ENCODE measurements around the gene VAT1L. TPM values are rescaled to one million over a fixed set of nuclear protein-coding genes. Genes with fewer than 3 reads are reported as not detected.

The VAT1L gene
- total RNA-seq, 3 donors from 2014 or later (not counting 1 experiment from before 2014, with no cell fraction given): not detected

DNA sequence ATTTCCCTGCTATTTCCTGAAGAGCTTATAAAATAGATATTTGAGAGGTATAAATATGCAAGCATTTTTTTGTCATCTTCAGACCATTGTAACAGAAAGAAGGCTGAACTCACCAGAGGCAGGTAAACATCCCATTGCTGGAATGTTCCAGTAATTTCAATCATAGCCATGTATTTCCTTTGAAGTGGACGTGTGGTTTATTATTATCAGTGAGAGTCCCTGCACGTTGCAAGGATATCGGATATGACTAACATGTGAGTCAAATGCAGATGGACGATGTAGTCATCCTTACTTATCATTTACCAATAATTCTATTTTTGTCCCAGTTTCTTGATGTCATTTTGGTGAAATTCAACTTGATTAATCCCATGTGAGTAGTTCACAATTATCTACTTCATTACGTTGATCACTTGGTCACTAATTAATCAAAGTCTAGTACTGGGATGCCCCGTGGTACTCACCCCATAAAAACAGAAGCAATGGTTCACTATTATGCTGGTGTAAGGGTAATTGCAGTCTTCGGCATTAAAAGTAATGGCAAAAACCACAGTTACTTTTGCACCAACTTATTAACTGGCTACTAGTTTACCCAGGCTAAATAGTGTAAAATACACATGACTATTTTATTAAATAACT lies 89.5 kb downstream of the VAT1L start:
- DNase-seq (no peak), ATAC-seq (no peak)
- intact Hi-C loops (cut with micrococcal nuclease): no loop called here
- H3K4me1 ChIP-seq (ENCODE audit: control insufficient read depth, insufficient read depth, low read length): no peaks in the 10 kb centered on the region
- Mint-ChIP-seq H3K9me3 (peaks cover 0 to 2% of the 10 kb centered on the region in 2 donors), H3K27me3 (ENCODE audit: low read depth in 2 of 2) (peaks cover 6 to 7% of the 10 kb centered on the region in 2 donors), H3K4me3 (no peak overlapping the region), H3K27ac (no peak overlapping the region), H3K36me3 (no peaks in the 10 kb centered on the region), H3K4me1 (no peaks in the 10 kb centered on the region)
- WGBS (ENCODE audit: insufficient coverage): 97% methylated on average over 6 of the region's 7 CpGs
- no peaks in the 10 kb centered on the region for H3K36me3 ChIP-seq (ENCODE audit: control insufficient read depth, insufficient read depth, low read length)
- no peak overlapping the region for H3K27ac ChIP-seq (ENCODE audit: low read length)
- H3K4me3 ChIP-seq (ENCODE audit: low read length): no peak overlapping the region
- no peaks in the 10 kb centered on the region for H3K27me3 ChIP-seq (ENCODE audit: control insufficient read depth, insufficient read depth, low read length)
- no peaks in the 10 kb centered on the region for H3K9me3 ChIP-seq (ENCODE audit: control insufficient read depth, insufficient read depth, low read length)
- TF ChIP-seq, protein P1, sequence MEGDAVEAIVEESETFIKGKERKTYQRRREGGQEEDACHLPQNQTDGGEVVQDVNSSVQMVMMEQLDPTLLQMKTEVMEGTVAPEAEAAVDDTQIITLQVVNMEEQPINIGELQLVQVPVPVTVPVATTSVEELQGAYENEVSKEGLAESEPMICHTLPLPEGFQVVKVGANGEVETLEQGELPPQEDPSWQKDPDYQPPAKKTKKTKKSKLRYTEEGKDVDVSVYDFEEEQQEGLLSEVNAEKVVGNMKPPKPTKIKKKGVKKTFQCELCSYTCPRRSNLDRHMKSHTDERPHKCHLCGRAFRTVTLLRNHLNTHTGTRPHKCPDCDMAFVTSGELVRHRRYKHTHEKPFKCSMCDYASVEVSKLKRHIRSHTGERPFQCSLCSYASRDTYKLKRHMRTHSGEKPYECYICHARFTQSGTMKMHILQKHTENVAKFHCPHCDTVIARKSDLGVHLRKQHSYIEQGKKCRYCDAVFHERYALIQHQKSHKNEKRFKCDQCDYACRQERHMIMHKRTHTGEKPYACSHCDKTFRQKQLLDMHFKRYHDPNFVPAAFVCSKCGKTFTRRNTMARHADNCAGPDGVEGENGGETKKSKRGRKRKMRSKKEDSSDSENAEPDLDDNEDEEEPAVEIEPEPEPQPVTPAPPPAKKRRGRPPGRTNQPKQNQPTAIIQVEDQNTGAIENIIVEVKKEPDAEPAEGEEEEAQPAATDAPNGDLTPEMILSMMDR (IDR thresholded peaks at IDR 0.05): no peak

DNA sequence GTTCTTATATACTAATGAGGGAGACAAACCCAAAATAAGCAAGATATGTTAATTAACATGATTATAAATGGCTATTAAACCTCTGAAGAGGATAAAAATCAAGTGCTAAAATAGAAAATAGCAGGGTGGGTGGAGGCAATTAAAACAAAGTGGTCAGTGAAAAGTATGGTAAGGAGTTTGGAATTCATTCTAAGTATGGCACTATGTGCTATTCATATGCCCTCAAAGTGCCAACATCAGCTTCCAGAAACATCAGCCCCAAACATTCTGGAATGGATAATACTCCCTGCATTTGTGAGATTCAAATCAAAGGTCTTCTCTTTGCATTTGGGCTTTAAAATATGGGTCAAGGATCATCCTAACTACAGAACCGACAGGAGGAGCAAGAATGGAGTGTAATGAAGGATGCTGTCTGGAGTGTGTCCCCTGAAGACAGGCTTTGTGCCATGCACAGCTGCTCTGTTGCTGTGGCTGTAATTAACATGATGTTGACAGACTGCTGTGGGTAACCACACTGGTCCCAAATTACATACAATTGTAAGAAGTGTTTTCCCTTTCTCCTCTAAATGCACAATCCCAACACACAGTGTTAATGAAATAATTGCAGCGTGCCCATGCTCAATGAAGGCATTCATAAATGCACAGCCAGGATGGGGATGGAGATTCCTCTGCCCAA lies 93.1 kb downstream of the VAT1L start:
- H3K4me1 Mint-ChIP-seq: no peaks in the 10 kb centered on the region

GRCh38 chr16:77882358-77882757 lies 94.0 kb downstream of the VAT1L start:
- DNase-seq: no peak
- ATAC-seq: no peak
- H3K4me1 Mint-ChIP-seq: no peaks in the 10 kb centered on the region
- H3K9me3 Mint-ChIP-seq: no peaks in the 10 kb centered on the region
- intact Hi-C loops (cut with micrococcal nuclease): no loop called here
- WGBS (ENCODE audit: insufficient coverage): no CpG with 5 or more reads among the region's 1 CpG
- H3K27ac Mint-ChIP-seq: no peak overlapping the region
- H3K36me3 Mint-ChIP-seq: no peaks in the 10 kb centered on the region
- Histone ChIP-seq H3K27ac (ENCODE audit: low read length) (no peak overlapping the region), H3K4me1 (ENCODE audit: control insufficient read depth, insufficient read depth, low read length) (no peaks in the 10 kb centered on the region), H3K27me3 (ENCODE audit: control insufficient read depth, insufficient read depth, low read length) (no peaks in the 10 kb centered on the region), H3K9me3 (ENCODE audit: control insufficient read depth, insufficient read depth, low read length) (no peaks in the 10 kb centered on the region), H3K36me3 (ENCODE audit: control insufficient read depth, insufficient read depth, low read length) (no peaks in the 10 kb centered on the region), H3K4me3 (ENCODE audit: low read length) (no peak overlapping the region)
- TF ChIP-seq, protein P1 (IDR thresholded peaks at IDR 0.05): no peak
- H3K4me3 Mint-ChIP-seq: no peak overlapping the region
- peaks cover 3 to 10% of the 10 kb centered on the region in 2 donors for H3K27me3 Mint-ChIP-seq (ENCODE audit: low read depth in 2 of 2)

More for the DNA sequence above, 93.1 kb downstream of the VAT1L start:
- no peak overlapping the region for H3K27ac Mint-ChIP-seq
- ATAC-seq: no peak
- H3K36me3 Mint-ChIP-seq: no peaks in the 10 kb centered on the region
- 68% methylated on average over 2 of the region's 2 CpGs for WGBS (ENCODE audit: insufficient coverage)
- H3K4me1 ChIP-seq (ENCODE audit: control insufficient read depth, insufficient read depth, low read length): no peaks in the 10 kb centered on the region
- no peak overlapping the region for H3K4me3 Mint-ChIP-seq
- H3K9me3 Mint-ChIP-seq: no peaks in the 10 kb centered on the region
- no peak overlapping the region for H3K27ac ChIP-seq (ENCODE audit: low read length)
- intact Hi-C loops (cut with micrococcal nuclease): no loop called here
- no peaks in the 10 kb centered on the region for H3K9me3 ChIP-seq (ENCODE audit: control insufficient read depth, insufficient read depth, low read length)
- H3K27me3 Mint-ChIP-seq (ENCODE audit: low read depth in 2 of 2): peaks cover 1 to 3% of the 10 kb centered on the region in 2 donors
- TF ChIP-seq, protein P1 (IDR thresholded peaks at IDR 0.05): no peak
- H3K27me3 ChIP-seq (ENCODE audit: control insufficient read depth, insufficient read depth, low read length): no peaks in the 10 kb centered on the region
- no peak for DNase-seq
- H3K4me3 ChIP-seq (ENCODE audit: low read length): no peak overlapping the region
- H3K36me3 ChIP-seq (ENCODE audit: control insufficient read depth, insufficient read depth, low read length): no peaks in the 10 kb centered on the region
